Testis (tissue), 2 donors: ENCODE results near the gene BCKDHA.

Source experiments
- POLR2A ChIP-seq: fragments of 450-650 bp; IDR thresholded peaks from one replicate; pipeline ENCODE4 v1.6.1; 2017; ENCODE audit warnings: antibody characterized with exemption, mild to moderate bottlenecking, moderate library complexity
- TF ChIP-seq, protein P1 (sequence below), 3 experiments: fragments of 450-650 bp in 2 of 3; fragments of 200-600 bp in 1 of 3; sonication (generic) in 1 of 3; IDR thresholded peaks; one replicate each; pipeline ENCODE4 v1.5.1; 2016 to 2019; ENCODE audit warnings: antibody characterized with exemption in 3 of 3, mild to moderate bottlenecking in 2 of 3, moderate library complexity in 1 of 3

DNA sequence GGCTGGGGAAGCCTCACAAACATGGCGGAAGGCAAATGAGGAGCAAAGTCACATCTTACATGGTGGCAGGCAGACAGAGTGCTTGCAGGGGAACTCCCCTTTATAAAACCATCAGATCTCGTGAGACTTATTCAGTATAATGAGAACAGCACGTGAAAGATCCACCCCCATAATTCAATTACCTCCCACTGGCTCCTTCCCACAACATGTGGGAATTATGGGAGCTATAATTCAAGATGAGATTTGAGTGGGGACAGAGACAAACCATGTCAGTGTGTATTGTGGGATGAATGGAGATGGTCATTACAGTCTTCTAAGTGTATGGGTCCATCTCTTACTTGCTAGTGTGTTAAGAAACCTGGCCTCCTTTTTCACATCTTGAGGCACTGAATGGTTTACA, 4.4 kb downstream of the BCKDHA start:
- TF ChIP-seq, protein P1, sequence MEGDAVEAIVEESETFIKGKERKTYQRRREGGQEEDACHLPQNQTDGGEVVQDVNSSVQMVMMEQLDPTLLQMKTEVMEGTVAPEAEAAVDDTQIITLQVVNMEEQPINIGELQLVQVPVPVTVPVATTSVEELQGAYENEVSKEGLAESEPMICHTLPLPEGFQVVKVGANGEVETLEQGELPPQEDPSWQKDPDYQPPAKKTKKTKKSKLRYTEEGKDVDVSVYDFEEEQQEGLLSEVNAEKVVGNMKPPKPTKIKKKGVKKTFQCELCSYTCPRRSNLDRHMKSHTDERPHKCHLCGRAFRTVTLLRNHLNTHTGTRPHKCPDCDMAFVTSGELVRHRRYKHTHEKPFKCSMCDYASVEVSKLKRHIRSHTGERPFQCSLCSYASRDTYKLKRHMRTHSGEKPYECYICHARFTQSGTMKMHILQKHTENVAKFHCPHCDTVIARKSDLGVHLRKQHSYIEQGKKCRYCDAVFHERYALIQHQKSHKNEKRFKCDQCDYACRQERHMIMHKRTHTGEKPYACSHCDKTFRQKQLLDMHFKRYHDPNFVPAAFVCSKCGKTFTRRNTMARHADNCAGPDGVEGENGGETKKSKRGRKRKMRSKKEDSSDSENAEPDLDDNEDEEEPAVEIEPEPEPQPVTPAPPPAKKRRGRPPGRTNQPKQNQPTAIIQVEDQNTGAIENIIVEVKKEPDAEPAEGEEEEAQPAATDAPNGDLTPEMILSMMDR (IDR thresholded peaks at IDR 0.05), result no peak
- TF ChIP-seq POLR2A, result no peak
